ENCODE measurements around the gene OR5AL1.
"Not testable (repeated sequence)": the region's sequence is repeated elsewhere in the genome, so short reads cannot be mapped to it uniquely, and the experiment has no call there.

Gene OR5AL1

DNA sequence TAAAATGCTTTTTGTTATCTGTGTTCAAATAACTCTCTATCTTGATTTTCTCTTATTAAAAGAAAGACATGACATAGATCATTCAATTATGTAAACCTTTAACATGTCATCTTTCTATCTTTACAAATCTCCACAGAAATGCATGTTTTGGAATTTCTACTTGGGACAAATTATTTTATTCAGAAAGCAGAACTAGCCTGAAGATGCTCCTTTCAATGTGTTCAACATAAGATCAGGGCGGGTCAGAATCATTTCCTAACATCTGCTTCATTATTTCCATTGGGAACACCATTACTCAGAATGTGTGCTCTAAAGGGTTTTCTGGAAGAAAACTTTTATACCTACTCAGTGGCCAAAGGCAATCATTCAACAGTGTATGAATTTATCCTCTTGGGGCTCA, at the start of gene OR5AL1:
Gene OR5AL1, plus strand, starts transcription at position 301 of the 400 bp plus-strand sequence.
- Histone ChIP-seq H3K4me1 (ENCODE audit: control insufficient read depth, insufficient read depth, low read length) (no peaks in the 10 kb centered on the region), H3K27me3 (ENCODE audit: control insufficient read depth, insufficient read depth, low read length) (no peaks in the 10 kb centered on the region), H3K4me3 (ENCODE audit: low read depth, low read length) (no peak within 1 kb of the TSS), H3K36me3 (ENCODE audit: control insufficient read depth, insufficient read depth, low read length) (no peaks in the 10 kb centered on the region), H3K27ac (ENCODE audit: low read depth, low read length) (no peak within 1 kb of the TSS), H3K9me3 (ENCODE audit: control insufficient read depth, insufficient read depth, low read length) (no peaks in the 10 kb centered on the region; the same call in 1 of the 2 replicates), H3K9ac (ENCODE audit: low read depth, low read length) (no peak within 1 kb of the TSS)

DNA sequence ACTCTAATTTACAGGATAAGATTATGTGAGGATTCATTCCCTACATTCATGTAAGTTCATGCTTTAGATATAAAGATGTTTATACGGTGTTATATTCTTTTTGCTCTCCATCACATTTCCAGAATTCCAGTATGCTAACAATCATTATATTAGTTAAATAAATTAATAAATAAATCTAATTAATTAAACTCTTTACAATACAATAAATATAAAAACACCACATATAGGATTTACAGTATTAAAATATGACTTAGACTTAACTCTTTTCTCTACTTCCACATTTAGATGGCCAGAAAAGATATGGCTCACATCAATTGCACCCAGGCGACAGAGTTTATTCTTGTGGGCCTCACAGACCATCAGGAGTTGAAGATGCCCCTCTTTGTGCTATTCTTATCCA, 37.2 kb upstream of the OR5AL1 start, which contains the start of gene OR8U1:
Gene OR8U1, plus strand, starts transcription at position 301 of the 400 bp plus-strand sequence. Its CDS starts 0 bp downstream, at position 301.
- H3K9ac ChIP-seq (ENCODE audit: low read depth, low read length): no peak within 1 kb of the TSS
- H3K36me3 ChIP-seq (ENCODE audit: control insufficient read depth, insufficient read depth, low read length): no peaks in the 10 kb centered on the region
- H3K9me3 ChIP-seq (ENCODE audit: control insufficient read depth, insufficient read depth, low read length): no peaks in the 10 kb centered on the region
- H3K4me1 ChIP-seq (ENCODE audit: control insufficient read depth, insufficient read depth, low read length): no peaks in the 10 kb centered on the region
- H3K4me3 ChIP-seq (ENCODE audit: low read depth, low read length): no peak within 1 kb of the TSS
- no peak within 1 kb of the TSS for H3K27ac ChIP-seq (ENCODE audit: low read depth, low read length)
- H3K27me3 ChIP-seq (ENCODE audit: control insufficient read depth, insufficient read depth, low read length): no peaks in the 10 kb centered on the region

DNA sequence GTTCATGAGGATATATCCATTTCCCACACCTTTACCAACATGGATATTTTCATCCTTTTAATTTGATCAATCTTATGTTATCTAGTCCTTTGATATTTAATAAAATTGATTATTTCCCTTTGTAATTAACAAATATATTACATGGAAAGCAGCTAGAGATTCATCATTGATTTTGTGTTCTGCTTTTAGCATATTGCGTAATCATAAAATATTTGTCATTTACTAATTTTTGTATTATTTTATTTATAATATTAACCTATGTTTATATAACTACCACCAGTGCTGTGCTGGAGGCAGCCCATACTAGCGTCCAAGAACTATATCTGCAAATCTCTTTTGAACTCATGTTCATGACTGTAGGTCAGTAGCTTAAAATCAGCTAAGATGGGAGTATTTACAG, 32.4 kb upstream of the OR5AL1 start:
- no peaks in the 10 kb centered on the region for H3K9me3 ChIP-seq (ENCODE audit: control insufficient read depth, insufficient read depth, low read length)

DNA sequence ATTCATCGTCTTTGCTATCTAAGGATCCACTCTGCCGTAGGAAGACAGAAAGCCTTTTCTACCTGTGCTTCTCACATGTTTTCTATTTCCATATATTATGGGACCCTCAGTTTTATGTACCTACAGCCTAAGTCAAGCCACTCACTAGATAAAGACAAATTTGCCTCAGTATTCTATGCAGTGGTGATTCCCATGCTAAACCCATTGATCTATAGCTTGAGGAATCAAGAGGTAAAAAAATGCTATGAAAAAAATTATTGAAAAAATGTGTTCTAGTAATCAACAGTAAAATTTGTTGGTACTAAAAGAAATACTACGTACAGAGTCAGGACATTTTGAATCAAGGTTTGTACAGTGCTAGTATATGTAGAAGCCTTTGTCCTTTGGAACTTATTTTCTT, 18.1 kb upstream of the OR5AL1 start:
- Histone ChIP-seq H3K9ac (ENCODE audit: low read depth, low read length) (no peak overlapping the region), H3K4me1 (ENCODE audit: control insufficient read depth, insufficient read depth, low read length) (no peaks in the 10 kb centered on the region), H3K27me3 (ENCODE audit: control insufficient read depth, insufficient read depth, low read length) (no peaks in the 10 kb centered on the region)

More for the DNA sequence above, 32.4 kb upstream of the OR5AL1 start:
- H3K27me3 ChIP-seq (ENCODE audit: control insufficient read depth, insufficient read depth, low read length): no peaks in the 10 kb centered on the region
- no peaks in the 10 kb centered on the region for H3K36me3 ChIP-seq (ENCODE audit: control insufficient read depth, insufficient read depth, low read length)
- H3K4me3 ChIP-seq (ENCODE audit: low read depth, low read length): no peak overlapping the region
- no peak overlapping the region for H3K27ac ChIP-seq (ENCODE audit: low read depth, low read length)
- no peak overlapping the region for H3K9ac ChIP-seq (ENCODE audit: low read depth, low read length)
- H3K4me1 ChIP-seq (ENCODE audit: control insufficient read depth, insufficient read depth, low read length): no peaks in the 10 kb centered on the region

DNA sequence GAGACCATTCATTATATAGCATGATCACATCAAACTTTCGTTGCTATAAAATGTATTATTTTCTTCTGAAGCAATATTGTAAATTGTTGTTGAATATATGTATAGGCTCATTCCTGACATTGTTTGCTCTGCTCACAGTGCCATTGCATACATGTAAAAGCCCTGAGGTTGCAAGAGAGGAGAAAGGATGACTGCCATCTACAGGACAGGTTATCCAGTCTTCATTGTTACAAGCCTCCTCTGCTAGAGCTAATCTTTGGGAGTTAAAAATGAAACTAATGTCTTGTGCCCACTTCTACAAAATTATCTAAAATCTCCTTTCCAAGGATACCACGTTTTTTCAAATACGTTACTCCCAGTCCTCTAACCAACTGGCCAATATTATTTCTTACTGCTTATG, 16.4 kb upstream of the OR5AL1 start:
- no peak overlapping the region for H3K9ac ChIP-seq (ENCODE audit: low read depth, low read length)
- H3K27ac ChIP-seq (ENCODE audit: low read depth, low read length): no peak overlapping the region
- no peak overlapping the region for H3K4me3 ChIP-seq (ENCODE audit: low read depth, low read length)
- H3K4me1 ChIP-seq (ENCODE audit: control insufficient read depth, insufficient read depth, low read length): no peaks in the 10 kb centered on the region
- no peaks in the 10 kb centered on the region for H3K9me3 ChIP-seq (ENCODE audit: control insufficient read depth, insufficient read depth, low read length)
- H3K27me3 ChIP-seq (ENCODE audit: control insufficient read depth, insufficient read depth, low read length): no peaks in the 10 kb centered on the region
- H3K36me3 ChIP-seq (ENCODE audit: control insufficient read depth, insufficient read depth, low read length): no peaks in the 10 kb centered on the region

More for the DNA sequence above, 18.1 kb upstream of the OR5AL1 start:
- Histone ChIP-seq H3K36me3 (ENCODE audit: control insufficient read depth, insufficient read depth, low read length) (no peaks in the 10 kb centered on the region), H3K27ac (ENCODE audit: low read depth, low read length) (no peak overlapping the region), H3K4me3 (ENCODE audit: low read depth, low read length) (no peak overlapping the region), H3K9me3 (ENCODE audit: control insufficient read depth, insufficient read depth, low read length) (no peaks in the 10 kb centered on the region)

DNA sequence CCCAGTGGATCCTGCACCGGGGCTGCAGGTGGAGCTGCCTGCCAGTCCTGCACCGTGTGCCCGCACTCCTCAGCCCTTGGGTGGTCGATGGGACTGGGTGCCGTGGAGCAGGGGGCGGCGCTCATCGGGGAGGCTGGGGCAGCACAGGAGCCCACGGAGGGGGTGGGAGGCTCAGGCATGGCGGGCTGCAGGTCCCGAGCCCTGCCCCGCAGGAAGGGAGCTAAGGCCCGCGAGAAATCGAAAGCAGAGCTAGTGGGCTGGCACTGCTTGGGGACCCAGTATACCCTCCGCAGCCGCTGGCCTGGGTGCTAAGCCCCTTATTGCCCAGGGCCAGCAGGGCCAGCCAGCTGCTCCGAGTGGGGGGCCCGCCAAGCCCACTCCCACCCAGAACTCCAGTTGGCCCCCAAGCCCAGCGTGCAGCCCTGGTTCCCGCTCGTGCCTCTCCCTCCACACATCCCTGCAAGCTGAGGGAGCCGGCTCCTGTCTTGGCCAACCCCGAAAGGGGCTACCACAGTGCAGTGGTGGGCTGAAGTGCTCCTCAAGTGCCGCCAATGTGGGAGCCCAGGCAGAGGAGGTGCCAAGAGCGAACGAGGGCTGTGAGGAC, 10.5 kb upstream of the OR5AL1 start:
- not testable (repeated sequence) for H3K27ac ChIP-seq (ENCODE audit: low read depth, low read length); H3K27me3 ChIP-seq (ENCODE audit: control insufficient read depth, insufficient read depth, low read length); H3K4me3 ChIP-seq (ENCODE audit: low read depth, low read length); H3K9me3 ChIP-seq (ENCODE audit: control insufficient read depth, insufficient read depth, low read length); H3K36me3 ChIP-seq (ENCODE audit: control insufficient read depth, insufficient read depth, low read length); H3K9ac ChIP-seq (ENCODE audit: low read depth, low read length); H3K4me1 ChIP-seq (ENCODE audit: control insufficient read depth, insufficient read depth, low read length)

DNA sequence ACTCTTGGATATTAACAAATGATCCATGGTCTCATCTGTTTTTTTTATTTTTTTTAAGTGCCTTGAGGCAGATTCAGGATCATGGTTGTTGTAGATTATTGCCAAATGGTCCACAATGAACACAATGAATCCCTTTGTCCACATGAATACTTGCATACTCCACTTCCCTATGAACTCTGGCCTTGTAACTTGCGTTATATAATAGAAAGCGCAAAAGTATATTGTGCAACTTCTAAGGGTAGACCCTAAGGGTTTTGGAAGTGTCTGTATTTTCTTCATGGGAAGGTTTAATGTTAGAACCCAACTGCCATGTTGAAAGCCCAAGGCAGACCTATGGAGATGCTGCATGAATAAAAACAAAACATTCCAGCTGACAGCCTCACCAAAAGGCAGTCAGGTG, 8.1 kb upstream of the OR5AL1 start:
- Histone ChIP-seq H3K4me1 (ENCODE audit: control insufficient read depth, insufficient read depth, low read length) (no peaks in the 10 kb centered on the region), H3K36me3 (ENCODE audit: control insufficient read depth, insufficient read depth, low read length) (no peaks in the 10 kb centered on the region), H3K27ac (ENCODE audit: low read depth, low read length) (no peak overlapping the region), H3K9ac (ENCODE audit: low read depth, low read length) (no peak overlapping the region), H3K27me3 (ENCODE audit: control insufficient read depth, insufficient read depth, low read length) (no peaks in the 10 kb centered on the region), H3K9me3 (ENCODE audit: control insufficient read depth, insufficient read depth, low read length) (no peaks in the 10 kb centered on the region; the same call in 1 of the 2 replicates), H3K4me3 (ENCODE audit: low read depth, low read length) (no peak overlapping the region)

DNA sequence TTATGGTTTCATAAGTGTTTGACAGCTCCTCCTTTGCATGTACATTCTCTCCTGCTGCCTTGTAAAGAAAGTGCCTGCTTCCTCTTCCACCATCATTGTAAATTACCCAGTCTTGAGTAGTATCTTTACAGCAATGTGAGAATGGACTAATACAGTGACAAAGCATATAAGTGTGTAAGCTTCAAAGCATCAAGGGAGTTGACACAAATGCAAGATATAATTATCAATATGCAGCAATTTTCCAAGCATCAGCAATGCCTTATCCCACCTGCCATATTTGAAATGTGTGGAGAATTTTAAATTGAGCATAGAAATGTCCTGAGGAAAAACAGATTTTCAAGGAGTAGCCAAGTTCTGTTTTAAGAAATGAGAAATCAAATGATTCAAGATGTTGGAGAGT, 1.7 kb upstream of the OR5AL1 start:
- Histone ChIP-seq H3K9me3 (ENCODE audit: control insufficient read depth, insufficient read depth, low read length) (no peaks in the 10 kb centered on the region; the same call in 1 of the 2 replicates), H3K36me3 (ENCODE audit: control insufficient read depth, insufficient read depth, low read length) (no peaks in the 10 kb centered on the region), H3K4me1 (ENCODE audit: control insufficient read depth, insufficient read depth, low read length) (no peaks in the 10 kb centered on the region), H3K27ac (ENCODE audit: low read depth, low read length) (no peak overlapping the region), H3K27me3 (ENCODE audit: control insufficient read depth, insufficient read depth, low read length) (no peaks in the 10 kb centered on the region), H3K9ac (ENCODE audit: low read depth, low read length) (no peak overlapping the region), H3K4me3 (ENCODE audit: low read depth, low read length) (no peak overlapping the region)

DNA sequence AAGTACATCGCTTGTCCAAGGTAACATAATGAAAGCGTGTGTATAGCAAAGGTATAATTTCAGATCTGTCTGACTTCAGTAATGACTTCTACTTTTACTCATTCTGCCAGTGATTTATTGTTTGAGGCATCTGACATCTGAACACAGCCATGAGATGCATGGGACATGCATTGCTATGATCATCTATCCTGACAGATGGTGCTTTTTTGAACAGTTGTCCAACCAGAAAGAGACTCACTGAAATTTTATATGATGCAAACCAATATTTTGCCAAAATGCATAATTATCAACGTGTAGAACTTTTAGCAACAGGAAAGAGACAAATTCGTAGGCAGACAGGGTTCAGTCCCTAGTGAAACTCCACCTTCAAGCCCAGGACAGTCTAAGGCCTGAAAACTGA, 41.0 kb downstream of the OR5AL1 start:
- H3K9me3 ChIP-seq (ENCODE audit: control insufficient read depth, insufficient read depth, low read length): no peaks in the 10 kb centered on the region
- H3K9ac ChIP-seq (ENCODE audit: low read depth, low read length): no peak overlapping the region
- H3K27ac ChIP-seq (ENCODE audit: low read depth, low read length): no peak overlapping the region
- H3K27me3 ChIP-seq (ENCODE audit: control insufficient read depth, insufficient read depth, low read length): no peaks in the 10 kb centered on the region
- H3K4me3 ChIP-seq (ENCODE audit: low read depth, low read length): no peak overlapping the region
- 0 out of 2 replicates have a peak, but pooled peaks cover 6% of the 10 kb centered on the region for H3K4me1 ChIP-seq (ENCODE audit: control insufficient read depth, insufficient read depth, low read length)
- H3K36me3 ChIP-seq (ENCODE audit: control insufficient read depth, insufficient read depth, low read length): no peaks in the 10 kb centered on the region

DNA sequence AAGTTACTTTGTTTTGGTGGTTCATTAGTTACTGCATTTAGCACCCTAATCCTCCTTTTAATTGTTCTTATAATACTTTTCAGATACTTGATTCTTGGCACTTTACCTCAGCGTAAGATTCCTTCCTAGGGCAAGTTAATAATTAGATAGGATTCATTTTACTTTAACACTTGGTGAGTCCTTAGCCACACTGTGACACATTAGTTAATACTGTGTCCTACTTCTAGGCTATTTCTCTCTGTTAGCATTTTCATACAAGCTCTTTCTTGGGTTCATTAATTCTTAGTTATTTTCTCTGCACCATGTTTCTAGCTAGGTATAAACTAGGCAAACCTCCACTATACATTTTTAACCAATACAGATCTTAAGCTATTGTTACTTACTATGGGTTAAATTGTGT, 44.6 kb downstream of the OR5AL1 start:
- Histone ChIP-seq H3K27me3 (ENCODE audit: control insufficient read depth, insufficient read depth, low read length) (no peaks in the 10 kb centered on the region), H3K4me1 (ENCODE audit: control insufficient read depth, insufficient read depth, low read length) (0 out of 2 replicates have a peak, but pooled peaks cover 6% of the 10 kb centered on the region), H3K4me3 (ENCODE audit: low read depth, low read length) (no peak overlapping the region), H3K36me3 (ENCODE audit: control insufficient read depth, insufficient read depth, low read length) (no peaks in the 10 kb centered on the region), H3K9ac (ENCODE audit: low read depth, low read length) (no peak overlapping the region), H3K27ac (ENCODE audit: low read depth, low read length) (no peak overlapping the region), H3K9me3 (ENCODE audit: control insufficient read depth, insufficient read depth, low read length) (no peaks in the 10 kb centered on the region)
